Body of pancreas (tissue), 4 donors: ENCODE data around the gene ADCY2. TPM values are rescaled to one million over a fixed set of nuclear protein-coding genes. Genes with fewer than 3 reads are reported as not detected.

ENCODE experiments used
- ATAC-seq: fragments of 150-250 bp; one replicate; pipeline ENCODE4 v1.9.1; 2016
- DNase-seq, 4 donors: peaks; one replicate each; pipeline ENCODE4 v3.0.0-alpha.2; 2019
- H3K27ac ChIP-seq, 4 donors: fragments of 200-600 bp; sonication (generic); 1 replicate in 3 of 4; 2 replicates in 1 of 4; pipeline versions ENCODE4 v1.5.1 to v1.6.1; 2016 to 2019; ENCODE audit warnings: mild to moderate bottlenecking in 1 of 4, mixed read lengths in 1 of 4, moderate library complexity in 1 of 4
- H3K27me3 ChIP-seq, 2 donors: fragments of 200-600 bp; sonication (generic); one replicate each; pipeline ENCODE4 v1.6.0; 2016; ENCODE audit warnings: mild to moderate bottlenecking in 1 of 2
- H3K36me3 ChIP-seq, 2 donors: fragments of 200-600 bp; sonication (generic); replicated peaks in 1 of 2; 2 replicates each; pipeline ENCODE4 v1.5.1; 2016; ENCODE audit warnings: low read depth in 2 of 2; ENCODE audit not compliant: insufficient read depth in 1 of 2
- H3K4me1 ChIP-seq: fragments of 200-600 bp; sonication (generic); one replicate; pipeline ENCODE4 v1.6.0; 2016
- H3K4me3 ChIP-seq, 2 donors: fragments of 200-600 bp; sonication (generic); 1 replicate in 1 of 2; 2 replicates in 1 of 2; pipeline ENCODE4 v1.5.1; 2016 to 2019
- H3K9me3 ChIP-seq, 3 donors: fragments of 200-600 bp; sonication (generic); 1 replicate in 2 of 3; 2 replicates in 1 of 3; pipeline ENCODE4 v1.5.1; 2016
- POLR2A ChIP-seq, 3 donors: fragments of 450-650 bp; IDR thresholded peaks; one replicate each; pipeline ENCODE4 v1.6.1; 2016; ENCODE audit warnings: antibody characterized with exemption in 3 of 3, mild to moderate bottlenecking in 2 of 3
- WGBS, 2 donors: methylation state at CpG; one replicate each; pipeline ENCODE4 v1.1.5; 2017; 5-methylcytosine and 5-hydroxymethylcytosine counted together
- intact Hi-C: fragments of 100-400 bp; cut with DNase I; formaldehyde crosslinking; loops from one replicate; pipeline ENCODE4 v1.15.1; 2023
- total RNA-seq, 2 donors: library from RNA; depleted of rRNA; stranded (reverse); fragments of >200 nt; gene quantifications; one replicate each; pipeline ENCODE4 v1.1.0, GENCODE V29; 2016
- TF ChIP-seq, protein P1 (sequence below), 7 experiments: fragments of 450-650 bp in 4 of 7; fragments of 200-600 bp in 3 of 7; sonication (generic) in 3 of 7; IDR thresholded peaks; one replicate each; pipeline ENCODE4 v1.5.1; 2016 to 2019; ENCODE audit warnings: antibody characterized with exemption in 7 of 7

ADCY2 gene
- total RNA-seq, 2 donors from 2014 or later = 0.52 to 4.6 TPM

GRCh38 chr5:7445831-7446230 is 49.9 kb downstream of the ADCY2 start:
- 55 to 64% methylated on average over 2 of the region's 2 CpGs for WGBS, 2 donors
- H3K9me3 ChIP-seq = no peaks in the 10 kb centered on the region
- intact Hi-C loops = no loop called here
- no peaks in the 10 kb centered on the region for H3K27me3 ChIP-seq
- H3K4me3 ChIP-seq = no peak overlapping the region
- H3K4me1 ChIP-seq = no peaks in the 10 kb centered on the region
- H3K27ac ChIP-seq = no peak overlapping the region
- H3K36me3 ChIP-seq = no peaks in the 10 kb centered on the region
- no peak for DNase-seq
- ATAC-seq = no peak
- TF ChIP-seq POLR2A (IDR thresholded peaks at IDR 0.05) = no peak
- TF ChIP-seq, protein P1, sequence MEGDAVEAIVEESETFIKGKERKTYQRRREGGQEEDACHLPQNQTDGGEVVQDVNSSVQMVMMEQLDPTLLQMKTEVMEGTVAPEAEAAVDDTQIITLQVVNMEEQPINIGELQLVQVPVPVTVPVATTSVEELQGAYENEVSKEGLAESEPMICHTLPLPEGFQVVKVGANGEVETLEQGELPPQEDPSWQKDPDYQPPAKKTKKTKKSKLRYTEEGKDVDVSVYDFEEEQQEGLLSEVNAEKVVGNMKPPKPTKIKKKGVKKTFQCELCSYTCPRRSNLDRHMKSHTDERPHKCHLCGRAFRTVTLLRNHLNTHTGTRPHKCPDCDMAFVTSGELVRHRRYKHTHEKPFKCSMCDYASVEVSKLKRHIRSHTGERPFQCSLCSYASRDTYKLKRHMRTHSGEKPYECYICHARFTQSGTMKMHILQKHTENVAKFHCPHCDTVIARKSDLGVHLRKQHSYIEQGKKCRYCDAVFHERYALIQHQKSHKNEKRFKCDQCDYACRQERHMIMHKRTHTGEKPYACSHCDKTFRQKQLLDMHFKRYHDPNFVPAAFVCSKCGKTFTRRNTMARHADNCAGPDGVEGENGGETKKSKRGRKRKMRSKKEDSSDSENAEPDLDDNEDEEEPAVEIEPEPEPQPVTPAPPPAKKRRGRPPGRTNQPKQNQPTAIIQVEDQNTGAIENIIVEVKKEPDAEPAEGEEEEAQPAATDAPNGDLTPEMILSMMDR (IDR thresholded peaks at IDR 0.05) = no peak

DNA sequence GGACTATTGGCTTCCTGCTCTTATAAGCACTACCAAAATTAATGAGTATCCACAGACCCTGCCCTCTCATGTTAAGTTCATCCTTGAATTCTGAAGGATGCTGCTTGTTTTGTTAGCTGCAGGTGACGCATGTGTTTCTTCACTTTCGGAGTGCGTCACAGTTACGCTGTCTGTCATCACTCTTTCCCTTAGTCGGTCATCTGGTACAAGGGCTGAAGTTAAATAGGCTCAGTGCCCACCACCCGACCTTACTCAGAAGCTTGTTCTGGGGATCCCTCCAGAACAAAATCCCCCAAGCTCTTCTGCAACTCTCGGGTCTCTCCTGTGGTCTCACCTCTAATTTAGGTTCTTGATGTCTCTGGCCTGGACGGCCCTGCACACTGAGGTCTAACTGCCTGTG is 51.0 kb downstream of the ADCY2 start:
- H3K27me3 ChIP-seq = no peaks in the 10 kb centered on the region
- H3K27ac ChIP-seq = no peak overlapping the region
- 80 to 86% methylated on average over 8 of the region's 8 CpGs for WGBS, 2 donors
- DNase-seq (no peak), ATAC-seq (no peak)
- no peaks in the 10 kb centered on the region for H3K4me1 ChIP-seq
- TF ChIP-seq, protein P1 (IDR thresholded peaks at IDR 0.05) = no peak
- TF ChIP-seq POLR2A (IDR thresholded peaks at IDR 0.05) = no peak
- no peak overlapping the region for H3K4me3 ChIP-seq
- intact Hi-C loops = no loop called here
- H3K36me3 ChIP-seq = no peaks in the 10 kb centered on the region
- H3K9me3 ChIP-seq = no peaks in the 10 kb centered on the region

DNA sequence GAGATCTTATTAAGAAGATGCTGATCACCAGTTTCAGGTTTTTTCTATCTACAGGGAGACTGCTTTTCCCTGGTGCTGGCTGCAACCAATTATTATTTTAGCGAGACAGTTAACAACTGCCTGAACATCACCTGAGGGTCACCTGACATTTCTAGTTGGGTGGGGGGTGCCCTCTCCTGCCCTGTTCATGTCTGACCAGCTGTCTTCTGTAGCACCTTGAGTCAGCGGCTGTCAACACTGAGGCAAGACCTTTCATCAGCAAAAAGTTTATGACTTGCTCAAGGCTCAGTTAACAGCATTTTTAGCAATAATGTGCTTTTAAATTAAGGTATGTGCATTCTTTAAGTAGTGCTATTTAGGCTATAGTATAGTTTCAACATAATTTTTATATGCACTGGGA is 58.0 kb downstream of the ADCY2 start:
- WGBS, 2 donors = 70 to 96% methylated on average over 2 of the region's 2 CpGs
- Histone ChIP-seq H3K9me3 (no peaks in the 10 kb centered on the region), H3K27me3 (no peaks in the 10 kb centered on the region), H3K36me3 (no peaks in the 10 kb centered on the region), H3K27ac (no peak overlapping the region), H3K4me1 (no peaks in the 10 kb centered on the region), H3K4me3 (no peak overlapping the region)
- intact Hi-C loops = no loop called here
- DNase-seq (no peak), ATAC-seq (no peak)
- TF ChIP-seq, protein P1 (IDR thresholded peaks at IDR 0.05) = no peak
- TF ChIP-seq POLR2A (IDR thresholded peaks at IDR 0.05) = no peak

GRCh38 chr5:7456206-7456605 is 60.3 kb downstream of the ADCY2 start:
- no peaks in the 10 kb centered on the region for H3K9me3 ChIP-seq
- no peak overlapping the region for H3K27ac ChIP-seq
- DNase-seq (no peak), ATAC-seq (no peak)
- intact Hi-C loops = no loop called here
- H3K27me3 ChIP-seq = no peaks in the 10 kb centered on the region
- H3K4me1 ChIP-seq = no peaks in the 10 kb centered on the region
- WGBS, 2 donors = 85 to 88% methylated on average over 2 of the region's 2 CpGs
- H3K36me3 ChIP-seq = no peaks in the 10 kb centered on the region
- H3K4me3 ChIP-seq = no peak overlapping the region
- TF ChIP-seq, protein P1 (IDR thresholded peaks at IDR 0.05) = no peak
- TF ChIP-seq POLR2A (IDR thresholded peaks at IDR 0.05) = no peak

- no peak overlapping the region for H3K27ac ChIP-seq
- H3K36me3 ChIP-seq = no peaks in the 10 kb centered on the region
- DNase-seq = no peak
- no peaks in the 10 kb centered on the region for H3K27me3 ChIP-seq
- no peak for ATAC-seq
- intact Hi-C loops = no loop called here
- TF ChIP-seq, protein P1 (IDR thresholded peaks at IDR 0.05) = no peak
- TF ChIP-seq POLR2A (IDR thresholded peaks at IDR 0.05) = no peak
- no peaks in the 10 kb centered on the region for H3K4me1 ChIP-seq
- no peak overlapping the region for H3K4me3 ChIP-seq
- WGBS, 2 donors = 64 to 70% methylated on average over 1 of the region's 1 CpG
- H3K9me3 ChIP-seq = no peaks in the 10 kb centered on the region
Measured at GRCh38 chr5:7461371-7461770, 65.4 kb downstream of the ADCY2 start.
